Gastroesophageal sphincter (tissue), 4 donors: ENCODE results near the gene BPIFB6. TPM values are rescaled to one million over a fixed set of nuclear protein-coding genes. Genes with fewer than 3 reads are reported as not detected.

Experiments used
- ATAC-seq: fragments of 150-250 bp; one replicate; pipeline ENCODE4 v1.9.1; 2016; ENCODE audit warnings: mild to moderate bottlenecking, moderate library complexity
- H3K27ac ChIP-seq, 4 donors: fragments of 200-600 bp; sonication (generic) in 3 of 4; 1 replicate in 3 of 4; 2 replicates in 1 of 4; pipeline ENCODE4 v1.5.1; 2016 to 2019
- H3K27me3 ChIP-seq: fragments of 200-600 bp; sonication (generic); one replicate; pipeline ENCODE4 v1.5.1; 2019
- H3K36me3 ChIP-seq, 2 donors: fragments of 200-600 bp; sonication (generic); one replicate each; pipeline ENCODE4 v1.5.1; 2019; ENCODE audit warnings: control low read depth in 1 of 2
- H3K4me1 ChIP-seq, 3 donors: fragments of 200-600 bp; sonication (generic); 1 replicate in 2 of 3; 2 replicates in 1 of 3; pipeline ENCODE4 v1.5.1; 2016 to 2019; ENCODE audit warnings: control low read depth in 2 of 3
- H3K4me3 ChIP-seq, 2 donors: fragments of 200-600 bp; sonication (generic); one replicate each; pipeline ENCODE4 v1.5.1; 2019; ENCODE audit warnings: mild to moderate bottlenecking in 1 of 2, moderate library complexity in 1 of 2
- H3K9me3 ChIP-seq, 3 donors: fragments of 200-600 bp; sonication (generic); one replicate each; pipeline ENCODE4 v1.5.1; 2017 to 2019; ENCODE audit warnings: control low read depth in 2 of 3
- CTCF ChIP-seq, 4 experiments: fragments of 200-600 bp in 2 of 4; fragments of 450-650 bp in 2 of 4; sonication (generic) in 1 of 4; IDR thresholded peaks; one replicate each; pipeline ENCODE4 v1.5.1; 2017 to 2019; ENCODE audit warnings: antibody characterized with exemption in 4 of 4, mild to moderate bottlenecking in 2 of 4, moderate library complexity in 2 of 4
- EP300 ChIP-seq: sonication (generic); formaldehyde crosslinking; IDR thresholded peaks from one replicate; pipeline ENCODE4 v1.6.1; 2017; ENCODE audit warnings: antibody characterized with exemption, mild to moderate bottlenecking
- POLR2A ChIP-seq, 2 donors: fragments of 450-650 bp; IDR thresholded peaks; one replicate each; pipeline ENCODE4 v1.6.1; 2017; ENCODE audit warnings: antibody characterized with exemption in 2 of 2, mild to moderate bottlenecking in 2 of 2, moderate library complexity in 1 of 2
- POLR2AphosphoS5 ChIP-seq: sonication (generic); formaldehyde crosslinking; IDR thresholded peaks from one replicate; pipeline ENCODE4 v1.6.1; 2017; ENCODE audit warnings: antibody characterized with exemption
- WGBS, 2 donors: methylation state at CpG; one replicate each; pipeline ENCODE4 v1.1.5; 2018; ENCODE audit warnings: low coverage in 1 of 2; 5-methylcytosine and 5-hydroxymethylcytosine counted together
- total RNA-seq, 4 donors: library from RNA; depleted of rRNA; stranded (reverse); fragments of >200 nt; gene quantifications; one replicate each; pipeline ENCODE4 v1.1.0, GENCODE V29; 2016

Gene BPIFB6
- total RNA-seq, 4 donors from 2014 or later: not detected

GRCh38 chr20:33034901-33035492 is 3.5 kb downstream of the BPIFB6 start:
- Histone ChIP-seq H3K4me3 (no peak overlapping the region), H3K4me1 (no peaks in the 10 kb centered on the region), H3K27me3 (peaks cover 8% of the 10 kb centered on the region), H3K27ac (no peak overlapping the region), H3K9me3 (peaks cover 0 to 12% (median 0%) of the 10 kb centered on the region in 3 donors), H3K36me3 (no peaks in the 10 kb centered on the region)
- TF ChIP-seq EP300 (no peak), CTCF (IDR thresholded peaks at IDR 0.05) (no peak), POLR2AphosphoS5 (no peak), POLR2A (IDR thresholded peaks at IDR 0.05) (no peak)
- ATAC-seq: no peak
- WGBS, 2 donors: 74 to 76% methylated on average over 3 to 4 of the region's 6 CpGs

GRCh38 chr20:33037456-33037855 is 6.0 kb downstream of the BPIFB6 start:
- WGBS, 2 donors: 66% methylated on average over 3 of the region's 5 CpGs; no CpG with 5 or more reads in 1 of the 2 donors
- peaks cover 0 to 12% (median 0%) of the 10 kb centered on the region in 3 donors for H3K9me3 ChIP-seq
- no peak overlapping the region for H3K27ac ChIP-seq
- no peak overlapping the region for H3K4me3 ChIP-seq
- no peaks in the 10 kb centered on the region for H3K4me1 ChIP-seq
- H3K36me3 ChIP-seq: no peaks in the 10 kb centered on the region
- H3K27me3 ChIP-seq: peaks cover 3% of the 10 kb centered on the region
- no peak for ATAC-seq
- TF ChIP-seq POLR2A (IDR thresholded peaks at IDR 0.05): no peak
- TF ChIP-seq EP300: no peak
- TF ChIP-seq CTCF (IDR thresholded peaks at IDR 0.05): no peak
- no peak for TF ChIP-seq POLR2AphosphoS5

GRCh38 chr20:33038243-33038642 is 6.8 kb downstream of the BPIFB6 start:
- H3K27me3 ChIP-seq: peaks cover 3% of the 10 kb centered on the region
- no peak overlapping the region for H3K4me3 ChIP-seq
- WGBS, 2 donors: 88 to 100% methylated on average over 2 to 4 of the region's 4 CpGs
- no peak for ATAC-seq
- H3K36me3 ChIP-seq: no peaks in the 10 kb centered on the region
- peaks cover 0 to 6% (median 0%) of the 10 kb centered on the region in 3 donors for H3K9me3 ChIP-seq
- no peaks in the 10 kb centered on the region for H3K4me1 ChIP-seq
- no peak for TF ChIP-seq POLR2AphosphoS5
- no peak for TF ChIP-seq CTCF (IDR thresholded peaks at IDR 0.05)
- no peak for TF ChIP-seq POLR2A (IDR thresholded peaks at IDR 0.05)
- TF ChIP-seq EP300: no peak
- H3K27ac ChIP-seq: no peak overlapping the region

GRCh38 chr20:33042430-33042829 is 11.0 kb downstream of the BPIFB6 start:
- H3K4me1 ChIP-seq: no peaks in the 10 kb centered on the region
- no peak overlapping the region for H3K4me3 ChIP-seq
- WGBS, 2 donors: 80 to 83% methylated on average over 1 to 2 of the region's 3 CpGs
- peaks cover 0 to 21% (median 0%) of the 10 kb centered on the region in 3 donors for H3K9me3 ChIP-seq
- peaks cover 6% of the 10 kb centered on the region for H3K27me3 ChIP-seq
- no peak overlapping the region for H3K27ac ChIP-seq
- no peaks in the 10 kb centered on the region for H3K36me3 ChIP-seq
- no peak for ATAC-seq
- TF ChIP-seq POLR2A (IDR thresholded peaks at IDR 0.05): no peak
- TF ChIP-seq EP300: no peak
- TF ChIP-seq POLR2AphosphoS5: no peak
- no peak for TF ChIP-seq CTCF (IDR thresholded peaks at IDR 0.05)
